Gastrocnemius medialis (tissue), 4 donors: ENCODE measurements around the gene MOB3B.

Experiments
- POLR2A ChIP-seq, 2 donors: fragments of 450-650 bp; IDR thresholded peaks; one replicate each; pipeline ENCODE4 v1.6.1; 2017; ENCODE audit warnings: antibody characterized with exemption in 2 of 2, mild to moderate bottlenecking in 2 of 2, moderate library complexity in 2 of 2
- TF ChIP-seq, protein P1 (sequence below), 5 experiments: fragments of 450-650 bp in 3 of 5; fragments of 200-600 bp in 2 of 5; sonication (generic) in 2 of 5; IDR thresholded peaks in 4 of 5; conservative IDR thresholded peaks in 1 of 5; 1 replicate in 4 of 5; 2 replicates in 1 of 5; pipeline ENCODE4 v1.5.1; 2016 to 2019; ENCODE audit warnings: antibody characterized with exemption in 5 of 5, mild to moderate bottlenecking in 3 of 5, moderate library complexity in 3 of 5

DNA sequence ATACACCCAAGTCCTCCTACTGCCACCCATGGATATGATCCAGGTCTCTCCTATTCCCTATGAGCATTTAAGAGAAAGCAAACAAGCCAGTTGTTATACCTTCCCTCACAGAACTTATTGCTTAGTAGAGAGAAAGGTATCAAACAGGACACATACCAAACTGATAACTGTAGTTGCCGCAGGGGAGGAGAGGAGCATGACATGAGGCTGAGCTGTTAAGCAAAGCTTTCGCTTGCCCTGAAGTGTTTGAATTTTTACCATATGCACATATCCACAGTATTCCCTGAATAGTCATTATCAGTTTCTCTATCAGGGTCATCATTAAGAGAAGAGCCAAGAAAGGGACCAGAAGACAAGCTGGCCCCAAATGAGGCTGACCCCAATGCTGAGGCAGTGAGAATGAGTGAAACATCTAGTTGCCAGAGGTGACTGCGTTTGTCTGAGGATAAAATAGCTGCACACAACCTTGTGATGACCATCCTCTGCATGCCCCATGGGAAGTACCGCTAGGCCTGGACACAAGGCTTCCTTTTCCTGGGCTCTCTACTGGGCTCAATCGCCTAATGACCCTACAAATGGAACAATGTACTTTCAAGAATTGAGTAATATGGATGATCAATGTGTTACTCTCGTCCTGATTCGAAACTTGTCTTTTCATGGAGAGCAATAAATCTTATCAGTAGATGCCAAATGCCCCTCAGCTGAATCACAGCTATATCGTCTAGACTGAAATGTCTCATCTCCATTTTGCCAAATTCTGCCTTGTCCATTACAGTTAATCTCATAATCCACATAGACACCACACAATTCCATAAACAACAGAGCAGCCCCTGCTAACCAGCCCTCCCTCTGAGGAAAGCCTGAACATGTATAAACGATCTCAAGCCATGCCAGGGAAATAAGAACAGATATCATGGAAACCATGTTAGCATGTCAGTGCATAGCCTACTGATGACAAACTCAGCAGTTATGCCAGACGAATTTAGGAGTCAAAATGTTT is 9.8 kb downstream of the MOB3B start:
- TF ChIP-seq, protein P1, sequence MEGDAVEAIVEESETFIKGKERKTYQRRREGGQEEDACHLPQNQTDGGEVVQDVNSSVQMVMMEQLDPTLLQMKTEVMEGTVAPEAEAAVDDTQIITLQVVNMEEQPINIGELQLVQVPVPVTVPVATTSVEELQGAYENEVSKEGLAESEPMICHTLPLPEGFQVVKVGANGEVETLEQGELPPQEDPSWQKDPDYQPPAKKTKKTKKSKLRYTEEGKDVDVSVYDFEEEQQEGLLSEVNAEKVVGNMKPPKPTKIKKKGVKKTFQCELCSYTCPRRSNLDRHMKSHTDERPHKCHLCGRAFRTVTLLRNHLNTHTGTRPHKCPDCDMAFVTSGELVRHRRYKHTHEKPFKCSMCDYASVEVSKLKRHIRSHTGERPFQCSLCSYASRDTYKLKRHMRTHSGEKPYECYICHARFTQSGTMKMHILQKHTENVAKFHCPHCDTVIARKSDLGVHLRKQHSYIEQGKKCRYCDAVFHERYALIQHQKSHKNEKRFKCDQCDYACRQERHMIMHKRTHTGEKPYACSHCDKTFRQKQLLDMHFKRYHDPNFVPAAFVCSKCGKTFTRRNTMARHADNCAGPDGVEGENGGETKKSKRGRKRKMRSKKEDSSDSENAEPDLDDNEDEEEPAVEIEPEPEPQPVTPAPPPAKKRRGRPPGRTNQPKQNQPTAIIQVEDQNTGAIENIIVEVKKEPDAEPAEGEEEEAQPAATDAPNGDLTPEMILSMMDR (IDR thresholded peaks at IDR 0.05 in 4 of 5, conservative IDR thresholded peaks at IDR 0.05 in 1 of 5) = no peak
- TF ChIP-seq POLR2A (IDR thresholded peaks at IDR 0.05) = no peak
